Neural progenitor cell (in vitro differentiated cells): ENCODE data around the gene PCDHGB1. TPM values are rescaled to one million over a fixed set of nuclear protein-coding genes. Genes with fewer than 3 reads are reported as not detected.

Experiments
- DNase-seq: peaks from one replicate; pipeline ENCODE4 v3.0.0-alpha.2; 2016; ENCODE audit warnings: low spot score
- H2AFZ ChIP-seq: fragments of 200-600 bp; sonication (generic); replicated peaks from 2 replicates; pipeline ENCODE4 v1.6.1; 2016; ENCODE audit warnings: antibody characterized with exemption
- H3F3A ChIP-seq: fragments of 200-600 bp; sonication (generic); 2 replicates; pipeline ENCODE4 v1.6.1; 2016; ENCODE audit warnings: antibody characterized with exemption, low read depth
- H3K27ac ChIP-seq: fragments of 200-600 bp; sonication (generic); 2 replicates; pipeline ENCODE4 v1.5.1; 2016; ENCODE audit warnings: mild to moderate bottlenecking
- H3K27me3 ChIP-seq: fragments of 200-600 bp; sonication (generic); 2 replicates; pipeline ENCODE4 v1.6.1; 2016; ENCODE audit warnings: mild to moderate bottlenecking, moderate library complexity
- H3K36me3 ChIP-seq: fragments of 200-600 bp; sonication (generic); 2 replicates; pipeline ENCODE4 v1.5.1; 2016
- H3K4me1 ChIP-seq: fragments of 200-600 bp; sonication (generic); 2 replicates; pipeline ENCODE4 v1.6.1; 2016; ENCODE audit warnings: mixed run types
- H3K4me2 ChIP-seq: fragments of 200-600 bp; sonication (generic); 2 replicates; pipeline ENCODE4 v1.6.1; 2016
- H3K4me3 ChIP-seq: fragments of 200-600 bp; sonication (generic); 2 replicates; pipeline ENCODE4 v1.5.1; 2016
- H3K79me2 ChIP-seq: fragments of 200-600 bp; sonication (generic); 2 replicates; pipeline ENCODE4 v1.6.1; 2016; ENCODE audit warnings: low read depth
- H3K9ac ChIP-seq: fragments of 200-600 bp; sonication (generic); 2 replicates; pipeline ENCODE4 v1.6.1; 2016
- H3K9me3 ChIP-seq: fragments of 200-600 bp; sonication (generic); 2 replicates; pipeline ENCODE4 v1.5.1; 2016; ENCODE audit warnings: low read depth
- H4K20me1 ChIP-seq: fragments of 200-600 bp; sonication (generic); 2 replicates; pipeline ENCODE4 v1.6.1; 2016; ENCODE audit warnings: low read depth
- H3K27ac Mint-ChIP-seq: 3 replicates; pipeline ENCODE4 v1.8.0; 2021; ENCODE audit warnings: mixed read lengths
- H3K27me3 Mint-ChIP-seq: 2 replicates; pipeline ENCODE4 v1.8.0; 2022; ENCODE audit warnings: low read depth, mild to moderate bottlenecking, inconsistent platforms, moderate library complexity, mixed read lengths; ENCODE audit not compliant: insufficient read depth
- H3K36me3 Mint-ChIP-seq: 3 replicates; pipeline ENCODE4 v1.8.0; 2021; ENCODE audit warnings: mixed read lengths
- H3K4me1 Mint-ChIP-seq: 3 replicates; pipeline ENCODE4 v1.8.0; 2021; ENCODE audit warnings: mixed read lengths
- H3K4me3 Mint-ChIP-seq: 3 replicates; pipeline ENCODE4 v1.8.0; 2021; ENCODE audit warnings: mild to moderate bottlenecking, moderate library complexity, mixed read lengths
- H3K9me3 Mint-ChIP-seq: 3 replicates; pipeline ENCODE4 v1.8.0; 2020; ENCODE audit warnings: mixed read lengths
- EZH2 ChIP-seq: fragments of 200-600 bp; sonication (generic); IDR thresholded peaks from 2 replicates; pipeline ENCODE4 v1.6.1; 2017; ENCODE audit warnings: antibody characterized with exemption, mild to moderate bottlenecking, moderate library complexity
- EZH2phosphoT487 ChIP-seq: fragments of 200-600 bp; sonication (generic); IDR thresholded peaks from 2 replicates; pipeline ENCODE4 v1.6.1; 2017; ENCODE audit warnings: antibody characterized with exemption
- total RNA-seq: library from RNA; depleted of rRNA; stranded (reverse); fragments of >200 nt; gene quantifications from 2 replicates; pipeline ENCODE4 v1.2.3, GENCODE V29; 2015; ENCODE audit warnings: low replicate concordance
- TF ChIP-seq, protein P1 (sequence below): fragments of 200-600 bp; sonication (generic); IDR thresholded peaks from 2 replicates; pipeline ENCODE4 v1.5.1; 2017; ENCODE audit warnings: antibody characterized with exemption, mild to moderate bottlenecking

PCDHGB1 gene
- total RNA-seq, 1 donor from 2014 or later, result 3.6 TPM

DNA sequence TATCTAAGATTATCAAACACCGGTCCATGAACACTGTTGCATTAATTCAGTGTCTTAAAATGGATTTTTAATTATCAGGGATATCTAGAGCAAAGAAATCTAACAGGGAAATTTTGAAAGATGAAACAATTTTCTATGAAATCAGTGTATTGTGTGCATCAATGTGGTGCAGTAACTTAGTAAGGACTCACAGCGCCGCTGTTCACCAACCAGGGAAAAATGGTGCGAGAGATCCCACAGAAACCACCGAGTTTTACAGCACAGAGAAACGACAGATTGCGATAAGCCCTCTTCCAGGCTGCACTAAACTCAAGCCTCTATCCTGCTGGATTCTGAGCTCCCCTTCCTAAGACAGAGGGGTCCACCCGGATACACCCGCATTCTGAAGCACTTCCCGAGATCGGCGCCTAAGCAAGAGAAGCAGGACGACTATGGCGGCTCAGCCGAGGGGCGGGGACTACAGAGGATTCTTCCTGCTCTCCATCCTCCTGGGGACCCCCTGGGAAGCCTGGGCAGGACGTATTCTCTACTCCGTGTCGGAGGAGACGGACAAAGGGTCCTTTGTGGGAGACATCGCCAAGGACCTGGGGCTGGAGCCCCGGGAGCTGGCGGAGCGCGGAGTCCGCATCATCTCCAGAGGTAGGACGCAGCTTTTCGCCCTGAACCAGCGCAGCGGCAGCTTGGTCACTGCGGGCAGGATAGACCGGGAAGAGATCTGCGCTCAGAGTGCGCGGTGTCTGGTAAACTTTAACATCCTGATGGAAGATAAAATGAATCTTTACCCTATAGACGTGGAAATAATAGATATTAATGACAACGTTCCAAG, 32.8 kb downstream of the PCDHGB1 start, which contains the start of gene PCDHGA7:
PCDHGA7 (plus strand) TSS at position 274 of the 826 bp plus-strand sequence; CDS start at position 432, 158 bp downstream.
- H3K36me3 Mint-ChIP-seq, result no peaks in the 10 kb centered on the region
- Histone ChIP-seq H2AFZ (no peak within 1 kb of the TSS), H3K27ac (no peak within 1 kb of the TSS), H3F3A (no peaks in the 10 kb centered on the region), H3K79me2 (no peaks in the 10 kb centered on the region), H3K4me3 (no peak within 1 kb of the TSS), H3K36me3 (no peaks in the 10 kb centered on the region), H3K9ac (no peak within 1 kb of the TSS), H3K4me2 (no peak within 1 kb of the TSS), H4K20me1 (no peaks in the 10 kb centered on the region), H3K27me3 (no peaks in the 10 kb centered on the region), H3K9me3 (peaks cover 3% of the 10 kb centered on the region), H3K4me1 (no peaks in the 10 kb centered on the region)
- H3K4me1 Mint-ChIP-seq, result no peaks in the 10 kb centered on the region
- H3K27me3 Mint-ChIP-seq, result peaks cover 5% of the 10 kb centered on the region
- H3K4me3 Mint-ChIP-seq, result no peak within 1 kb of the TSS
- no peak within 1 kb of the TSS for H3K27ac Mint-ChIP-seq
- no peak for DNase-seq
- TF ChIP-seq, protein P1, sequence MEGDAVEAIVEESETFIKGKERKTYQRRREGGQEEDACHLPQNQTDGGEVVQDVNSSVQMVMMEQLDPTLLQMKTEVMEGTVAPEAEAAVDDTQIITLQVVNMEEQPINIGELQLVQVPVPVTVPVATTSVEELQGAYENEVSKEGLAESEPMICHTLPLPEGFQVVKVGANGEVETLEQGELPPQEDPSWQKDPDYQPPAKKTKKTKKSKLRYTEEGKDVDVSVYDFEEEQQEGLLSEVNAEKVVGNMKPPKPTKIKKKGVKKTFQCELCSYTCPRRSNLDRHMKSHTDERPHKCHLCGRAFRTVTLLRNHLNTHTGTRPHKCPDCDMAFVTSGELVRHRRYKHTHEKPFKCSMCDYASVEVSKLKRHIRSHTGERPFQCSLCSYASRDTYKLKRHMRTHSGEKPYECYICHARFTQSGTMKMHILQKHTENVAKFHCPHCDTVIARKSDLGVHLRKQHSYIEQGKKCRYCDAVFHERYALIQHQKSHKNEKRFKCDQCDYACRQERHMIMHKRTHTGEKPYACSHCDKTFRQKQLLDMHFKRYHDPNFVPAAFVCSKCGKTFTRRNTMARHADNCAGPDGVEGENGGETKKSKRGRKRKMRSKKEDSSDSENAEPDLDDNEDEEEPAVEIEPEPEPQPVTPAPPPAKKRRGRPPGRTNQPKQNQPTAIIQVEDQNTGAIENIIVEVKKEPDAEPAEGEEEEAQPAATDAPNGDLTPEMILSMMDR, result no peak
- TF ChIP-seq EZH2phosphoT487, result no peak
- no peak for TF ChIP-seq EZH2
- H3K9me3 Mint-ChIP-seq, result peaks cover 53% of the 10 kb centered on the region

GRCh38 chr5:141383345-141383744, 33.4 kb downstream of the PCDHGB1 start:
- TF ChIP-seq, protein P1, result no peak
- TF ChIP-seq EZH2phosphoT487 (no peak), EZH2 (no peak)
- H3K27me3 ChIP-seq, result no peaks in the 10 kb centered on the region
- H3K27ac ChIP-seq, result no peak overlapping the region
- no peak overlapping the region for H3K4me3 ChIP-seq
- peaks cover 56% of the 10 kb centered on the region for H3K9me3 Mint-ChIP-seq
- H3K36me3 ChIP-seq, result no peaks in the 10 kb centered on the region
- peaks cover under 1% of the 10 kb centered on the region for H3K36me3 Mint-ChIP-seq
- H3F3A ChIP-seq, result no peaks in the 10 kb centered on the region
- H3K4me2 ChIP-seq, result no peak overlapping the region
- H3K4me1 ChIP-seq, result no peaks in the 10 kb centered on the region
- no peak overlapping the region for H2AFZ ChIP-seq
- no peaks in the 10 kb centered on the region for H3K79me2 ChIP-seq
- no peak overlapping the region for H3K27ac Mint-ChIP-seq
- H3K9ac ChIP-seq, result no peak overlapping the region
- peaks cover 3% of the 10 kb centered on the region for H3K9me3 ChIP-seq
- H3K27me3 Mint-ChIP-seq, result peaks cover 4% of the 10 kb centered on the region
- H3K4me1 Mint-ChIP-seq, result no peaks in the 10 kb centered on the region
- H3K4me3 Mint-ChIP-seq, result no peak overlapping the region
- no peaks in the 10 kb centered on the region for H4K20me1 ChIP-seq
- DNase-seq, result no peak

- Histone ChIP-seq H2AFZ (no peak overlapping the region), H3K27me3 (no peaks in the 10 kb centered on the region), H3K4me2 (no peak overlapping the region), H3K27ac (no peak overlapping the region), H3K9ac (no peak overlapping the region), H3K9me3 (peaks cover 6% of the 10 kb centered on the region), H3K4me3 (no peak overlapping the region), H3K79me2 (no peaks in the 10 kb centered on the region), H3F3A (no peaks in the 10 kb centered on the region), H4K20me1 (no peaks in the 10 kb centered on the region), H3K36me3 (no peaks in the 10 kb centered on the region), H3K4me1 (no peaks in the 10 kb centered on the region)
- Mint-ChIP-seq H3K27me3 (peaks cover 4% of the 10 kb centered on the region), H3K4me3 (no peak overlapping the region), H3K4me1 (no peaks in the 10 kb centered on the region), H3K36me3 (peaks cover 3% of the 10 kb centered on the region), H3K27ac (no peak overlapping the region), H3K9me3 (peaks cover 60% of the 10 kb centered on the region)
- no peak for DNase-seq
- TF ChIP-seq EZH2phosphoT487 (no peak), EZH2 (no peak)
- TF ChIP-seq, protein P1, result no peak
Observed at GRCh38 chr5:141384471-141385267, 34.8 kb downstream of the PCDHGB1 start.
